BE2C (cell line): ENCODE data around the gene ST6GALNAC3.

Source experiments
- DNase-seq: peaks from one replicate; pipeline ENCODE4 v3.0.0-alpha.2; 2020
- H3K27me3 ChIP-seq: fragments of 250-450 bp; sonication (Bioruptor Pico); 2 replicates; pipeline ENCODE4 v1.5.1; 2020; ENCODE audit warnings: mild to moderate bottlenecking
- H3K36me3 ChIP-seq: fragments of 250-450 bp; sonication (Bioruptor Pico); 2 replicates; pipeline ENCODE4 v1.5.1; 2020; ENCODE audit warnings: mild to moderate bottlenecking
- H3K4me1 ChIP-seq: fragments of 250-450 bp; sonication (Bioruptor Pico); 2 replicates; pipeline ENCODE4 v1.5.1; 2020
- H3K4me3 ChIP-seq: 2 replicates; pipeline ENCODE4 v1.5.1; 2011; ENCODE audit warnings: low read depth, low read length
- H3K9me3 ChIP-seq: fragments of 250-450 bp; sonication (Bioruptor Pico); 2 replicates; pipeline ENCODE4 v1.5.1; 2020
- TF ChIP-seq, protein P1 (sequence below): IDR thresholded peaks from 2 replicates; pipeline ENCODE4 v1.5.1; 2012; ENCODE audit warnings: mild to moderate bottlenecking, low read depth, low read length

The ST6GALNAC3 gene

GRCh38 chr1:76053021-76053420, 21.5 kb upstream of the ST6GALNAC3 start:
- Histone ChIP-seq H3K4me3 (no peak overlapping the region), H3K27me3 (no peaks in the 10 kb centered on the region), H3K4me1 (peaks cover 6% of the 10 kb centered on the region; the same call in 1 of the 2 replicates), H3K9me3 (no peaks in the 10 kb centered on the region), H3K36me3 (no peaks in the 10 kb centered on the region)
- DNase-seq, result peak; percentile 64
- TF ChIP-seq, protein P1, sequence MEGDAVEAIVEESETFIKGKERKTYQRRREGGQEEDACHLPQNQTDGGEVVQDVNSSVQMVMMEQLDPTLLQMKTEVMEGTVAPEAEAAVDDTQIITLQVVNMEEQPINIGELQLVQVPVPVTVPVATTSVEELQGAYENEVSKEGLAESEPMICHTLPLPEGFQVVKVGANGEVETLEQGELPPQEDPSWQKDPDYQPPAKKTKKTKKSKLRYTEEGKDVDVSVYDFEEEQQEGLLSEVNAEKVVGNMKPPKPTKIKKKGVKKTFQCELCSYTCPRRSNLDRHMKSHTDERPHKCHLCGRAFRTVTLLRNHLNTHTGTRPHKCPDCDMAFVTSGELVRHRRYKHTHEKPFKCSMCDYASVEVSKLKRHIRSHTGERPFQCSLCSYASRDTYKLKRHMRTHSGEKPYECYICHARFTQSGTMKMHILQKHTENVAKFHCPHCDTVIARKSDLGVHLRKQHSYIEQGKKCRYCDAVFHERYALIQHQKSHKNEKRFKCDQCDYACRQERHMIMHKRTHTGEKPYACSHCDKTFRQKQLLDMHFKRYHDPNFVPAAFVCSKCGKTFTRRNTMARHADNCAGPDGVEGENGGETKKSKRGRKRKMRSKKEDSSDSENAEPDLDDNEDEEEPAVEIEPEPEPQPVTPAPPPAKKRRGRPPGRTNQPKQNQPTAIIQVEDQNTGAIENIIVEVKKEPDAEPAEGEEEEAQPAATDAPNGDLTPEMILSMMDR, result no peak

DNA sequence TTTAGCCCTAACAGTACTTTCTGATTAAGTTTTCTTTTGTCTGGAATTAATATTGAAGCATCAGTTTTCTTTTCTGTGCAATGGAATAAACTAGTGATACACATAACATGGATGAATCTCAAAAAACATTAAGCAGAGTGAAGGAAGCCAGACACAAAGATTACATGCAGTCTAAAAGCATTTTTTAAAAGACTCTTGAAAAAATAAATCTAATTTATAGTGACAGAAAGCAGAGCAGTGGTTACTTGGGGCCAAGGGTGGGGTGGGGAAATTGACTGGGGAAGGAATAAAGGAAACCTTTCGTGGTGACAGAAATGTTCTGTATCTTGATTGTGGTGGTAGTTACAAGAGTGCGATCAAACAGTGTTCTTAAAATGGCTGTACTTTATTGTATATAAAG, 20.2 kb upstream of the ST6GALNAC3 start:
- no peak overlapping the region for H3K4me3 ChIP-seq
- TF ChIP-seq, protein P1, result no peak

DNA sequence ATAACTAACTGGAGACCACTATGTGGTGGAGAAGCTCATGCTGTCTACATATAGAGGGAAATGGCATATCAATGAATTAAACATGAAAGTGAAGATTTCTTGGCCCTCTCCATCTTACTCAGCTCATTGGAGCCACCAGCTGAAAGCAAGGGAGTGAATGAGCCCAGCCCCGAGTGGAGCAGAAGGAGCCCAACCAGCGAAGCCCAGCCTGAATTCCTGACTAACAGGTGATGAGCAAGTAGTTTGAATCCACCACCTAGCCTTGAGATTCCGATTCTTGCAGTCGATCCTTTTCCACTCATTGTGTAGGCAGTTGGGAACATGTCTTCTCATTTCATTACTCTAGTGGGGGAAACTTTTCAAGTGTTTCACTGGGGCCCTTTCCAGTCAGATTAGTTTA, 18.6 kb upstream of the ST6GALNAC3 start:
- TF ChIP-seq, protein P1, result no peak
- Histone ChIP-seq H3K36me3 (no peaks in the 10 kb centered on the region), H3K9me3 (no peaks in the 10 kb centered on the region), H3K4me3 (no peak overlapping the region), H3K27me3 (no peaks in the 10 kb centered on the region), H3K4me1 (peaks cover 3% of the 10 kb centered on the region; the same call in 1 of the 2 replicates)
- DNase-seq, result no peak

More for the DNA sequence above, 20.2 kb upstream of the ST6GALNAC3 start:
- H3K9me3 ChIP-seq, result no peaks in the 10 kb centered on the region
- DNase-seq, result peak; percentile 40
- H3K36me3 ChIP-seq, result no peaks in the 10 kb centered on the region
- H3K27me3 ChIP-seq, result no peaks in the 10 kb centered on the region
- H3K4me1 ChIP-seq, result peaks cover 3% of the 10 kb centered on the region; the same call in 1 of the 2 replicates

GRCh38 chr1:76059451-76059850, 15.1 kb upstream of the ST6GALNAC3 start:
- TF ChIP-seq, protein P1, result no peak
- Histone ChIP-seq H3K4me3 (no peak overlapping the region), H3K9me3 (no peaks in the 10 kb centered on the region), H3K27me3 (no peaks in the 10 kb centered on the region), H3K36me3 (no peaks in the 10 kb centered on the region), H3K4me1 (no peaks in the 10 kb centered on the region)
- DNase-seq, result no peak

GRCh38 chr1:76065270-76065669, 9.3 kb upstream of the ST6GALNAC3 start:
- TF ChIP-seq, protein P1, result no peak
- no peak for DNase-seq

DNA sequence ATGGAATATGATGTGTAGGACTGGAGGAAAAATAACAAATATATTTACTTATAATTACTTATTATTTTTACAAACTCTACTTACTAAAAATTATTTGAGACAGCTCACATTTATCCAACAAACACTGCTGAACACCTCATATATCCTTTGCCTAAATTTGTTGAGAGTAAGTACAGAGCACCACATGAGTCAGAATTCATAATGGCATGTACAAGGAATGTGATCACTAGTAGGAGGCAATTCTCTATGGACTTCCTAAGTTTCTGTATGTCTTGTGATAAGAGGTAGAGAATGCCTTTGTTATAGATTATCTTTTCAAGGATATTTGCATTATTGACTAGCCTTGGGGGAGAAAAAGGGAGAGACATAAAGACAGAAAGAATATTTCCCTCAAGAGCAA, 8.2 kb upstream of the ST6GALNAC3 start:
- Histone ChIP-seq H3K4me1 (no peaks in the 10 kb centered on the region), H3K27me3 (no peaks in the 10 kb centered on the region), H3K36me3 (no peaks in the 10 kb centered on the region), H3K9me3 (no peaks in the 10 kb centered on the region), H3K4me3 (no peak overlapping the region)
- DNase-seq, result no peak
- TF ChIP-seq, protein P1, result no peak

More at GRCh38 chr1:76065270-76065669, 9.3 kb upstream of the ST6GALNAC3 start:
- Histone ChIP-seq H3K9me3 (no peaks in the 10 kb centered on the region), H3K36me3 (no peaks in the 10 kb centered on the region), H3K4me1 (no peaks in the 10 kb centered on the region), H3K4me3 (no peak overlapping the region), H3K27me3 (no peaks in the 10 kb centered on the region)
